HepG2 (cell line): ENCODE data around the gene ARID1A. TPM values are rescaled to one million over a fixed set of nuclear protein-coding genes. Genes with fewer than 3 reads are reported as not detected.

Experiments
- ATAD3A ChIP-seq: sonication (generic); formaldehyde crosslinking; IDR thresholded peaks from 2 replicates; pipeline ENCODE4 v1.4.0; 2020; ENCODE audit warnings: missing genetic modification reagents
- DPF2 ChIP-seq: sonication (generic); formaldehyde crosslinking; IDR thresholded peaks from 2 replicates; pipeline ENCODE4 v1.4.0; 2020; ENCODE audit warnings: mild to moderate bottlenecking, low read depth, missing genetic modification reagents, borderline replicate concordance
- GATA4 ChIP-seq: sonication (generic); IDR thresholded peaks from 2 replicates; pipeline ENCODE4 v1.6.1; 2016; ENCODE audit warnings: antibody characterized with exemption, low read depth, borderline replicate concordance
- HDAC2 ChIP-seq: sonication (generic); formaldehyde crosslinking; IDR thresholded peaks from 2 replicates; pipeline ENCODE4 v1.4.0; 2020; ENCODE audit warnings: missing genetic modification reagents
- HDAC6 ChIP-seq: fragments of 200-600 bp; sonication (generic); IDR thresholded peaks from 2 replicates; pipeline ENCODE4 v1.7.0; 2017; ENCODE audit warnings: mild to moderate bottlenecking, antibody characterized with exemption, low read length, low read depth
- HNF4A ChIP-seq: sonication (generic); formaldehyde crosslinking; IDR thresholded peaks from 2 replicates; pipeline ENCODE4 v1.4.0; 2020; ENCODE audit warnings: missing genetic modification reagents
- HNF4G ChIP-seq, 2 experiments: sonication (generic) in 1 of 2; formaldehyde crosslinking in 1 of 2; IDR thresholded peaks; 2 replicates each; pipeline versions ENCODE4 v1.4.0 to v1.6.1; 2011 to 2020; ENCODE audit warnings: borderline replicate concordance in 2 of 2, low read depth in 2 of 2, mild to moderate bottlenecking in 2 of 2, low read length in 1 of 2, missing genetic modification reagents in 1 of 2, moderate library complexity in 1 of 2
- IRF2 ChIP-seq: IDR thresholded peaks from 2 replicates; pipeline ENCODE4 v1.6.1; 2018; ENCODE audit warnings: missing genetic modification reagents, missing compliant biosample characterization
- MIXL1 ChIP-seq: IDR thresholded peaks from 2 replicates; pipeline ENCODE4 v1.6.1; 2016
- NAIF1 ChIP-seq: sonication (generic); formaldehyde crosslinking; IDR thresholded peaks from 2 replicates; pipeline ENCODE4 v1.5.0; 2020; ENCODE audit warnings: mild to moderate bottlenecking, missing genetic modification reagents, borderline replicate concordance
- PAWR ChIP-seq: sonication (generic); formaldehyde crosslinking; IDR thresholded peaks from 2 replicates; pipeline ENCODE4 v1.4.0; 2020; ENCODE audit warnings: missing genetic modification reagents, mild to moderate bottlenecking, borderline replicate concordance
- SOX13 ChIP-seq, 3 experiments: fragments of 450-650 bp in 1 of 3; sonication (generic) in 1 of 3; formaldehyde crosslinking in 1 of 3; IDR thresholded peaks in 2 of 3; conservative IDR thresholded peaks in 1 of 3; 2 replicates each; pipeline versions ENCODE4 v1.5.0 to v1.6.1; 2016 to 2020; ENCODE audit warnings: antibody characterized with exemption in 1 of 3, mild to moderate bottlenecking in 1 of 3, missing compliant biosample characterization in 1 of 3, missing genetic modification reagents in 1 of 3, moderate library complexity in 1 of 3
- ZFX ChIP-seq: sonication (generic); formaldehyde crosslinking; IDR thresholded peaks from 2 replicates; pipeline ENCODE4 v1.4.0; 2020; ENCODE audit warnings: mild to moderate bottlenecking, low read depth, missing genetic modification reagents, moderate library complexity
- ZFY ChIP-seq: sonication (generic); formaldehyde crosslinking; IDR thresholded peaks from 2 replicates; pipeline ENCODE4 v1.4.0; 2020; ENCODE audit warnings: missing genetic modification reagents
- ZNF484 ChIP-seq: sonication (generic); formaldehyde crosslinking; IDR thresholded peaks from 2 replicates; pipeline ENCODE4 v1.5.1; 2020; ENCODE audit warnings: mild to moderate bottlenecking, low read depth, missing genetic modification reagents, borderline replicate concordance
- ZNF577 ChIP-seq: sonication (generic); formaldehyde crosslinking; IDR thresholded peaks from 2 replicates; pipeline ENCODE4 v1.4.0; 2020; ENCODE audit warnings: mild to moderate bottlenecking, low read depth, missing genetic modification reagents, borderline replicate concordance
- ZNF644 ChIP-seq: IDR thresholded peaks from 2 replicates; pipeline ENCODE4 v1.6.1; 2016; ENCODE audit warnings: low read depth
- ZNF780A ChIP-seq: sonication (generic); formaldehyde crosslinking; IDR thresholded peaks from 2 replicates; pipeline ENCODE4 v1.8.0; 2022; ENCODE audit warnings: mild to moderate bottlenecking, missing genetic modification reagents, moderate library complexity
- polyA plus RNA-seq, 8 experiments: library from polyadenylated mRNA; depleted of rRNA in 3 of 8; stranded (reverse) in 7 of 8; unstranded in 1 of 8; fragments of >200 nt; fragmentation: Illumina TruSeq in 4 of 8; extraction: Trizol in 4 of 8; gene quantifications; 2 replicates each; pipeline versions ENCODE4 v1.2.1 to v1.2.3, GENCODE V29; 2011 to 2016; ENCODE audit warnings: low read depth in 4 of 8, missing spikeins in 1 of 8, mixed read lengths in 1 of 8; ENCODE audit not compliant: insufficient read depth in 1 of 8
- total RNA-seq, 5 experiments: library from RNA; depleted of rRNA; stranded (reverse); fragments of >200 nt; fragmentation: Illumina TruSeq; extraction: Trizol; gene quantifications; 2 replicates each; pipeline ENCODE4 v1.2.3, GENCODE V29; 2016; ENCODE audit warnings: low read depth in 1 of 5
- TF ChIP-seq, protein P1 (sequence below): sonication (generic); formaldehyde crosslinking; IDR thresholded peaks from 2 replicates; pipeline ENCODE4 v1.4.0; 2020; ENCODE audit warnings: missing genetic modification reagents
- TF ChIP-seq, protein P2 (sequence below): sonication (generic); formaldehyde crosslinking; IDR thresholded peaks from 2 replicates; pipeline ENCODE4 v1.4.0; 2020; ENCODE audit warnings: missing genetic modification reagents
- TF ChIP-seq, protein P3 (sequence below): sonication (generic); formaldehyde crosslinking; IDR thresholded peaks from 2 replicates; pipeline ENCODE4 v1.4.0; 2020; ENCODE audit warnings: missing genetic modification reagents
- TF ChIP-seq, protein P4 (sequence below): IDR thresholded peaks from 2 replicates; pipeline ENCODE4 v1.6.1; 2016

The ARID1A gene
- total and polyA plus RNA-seq, 2 of the 13 experiments (the other 11 are each of a cell fraction or from before 2014, with no cell fraction given): 11.9 to 15.9 TPM

DNA sequence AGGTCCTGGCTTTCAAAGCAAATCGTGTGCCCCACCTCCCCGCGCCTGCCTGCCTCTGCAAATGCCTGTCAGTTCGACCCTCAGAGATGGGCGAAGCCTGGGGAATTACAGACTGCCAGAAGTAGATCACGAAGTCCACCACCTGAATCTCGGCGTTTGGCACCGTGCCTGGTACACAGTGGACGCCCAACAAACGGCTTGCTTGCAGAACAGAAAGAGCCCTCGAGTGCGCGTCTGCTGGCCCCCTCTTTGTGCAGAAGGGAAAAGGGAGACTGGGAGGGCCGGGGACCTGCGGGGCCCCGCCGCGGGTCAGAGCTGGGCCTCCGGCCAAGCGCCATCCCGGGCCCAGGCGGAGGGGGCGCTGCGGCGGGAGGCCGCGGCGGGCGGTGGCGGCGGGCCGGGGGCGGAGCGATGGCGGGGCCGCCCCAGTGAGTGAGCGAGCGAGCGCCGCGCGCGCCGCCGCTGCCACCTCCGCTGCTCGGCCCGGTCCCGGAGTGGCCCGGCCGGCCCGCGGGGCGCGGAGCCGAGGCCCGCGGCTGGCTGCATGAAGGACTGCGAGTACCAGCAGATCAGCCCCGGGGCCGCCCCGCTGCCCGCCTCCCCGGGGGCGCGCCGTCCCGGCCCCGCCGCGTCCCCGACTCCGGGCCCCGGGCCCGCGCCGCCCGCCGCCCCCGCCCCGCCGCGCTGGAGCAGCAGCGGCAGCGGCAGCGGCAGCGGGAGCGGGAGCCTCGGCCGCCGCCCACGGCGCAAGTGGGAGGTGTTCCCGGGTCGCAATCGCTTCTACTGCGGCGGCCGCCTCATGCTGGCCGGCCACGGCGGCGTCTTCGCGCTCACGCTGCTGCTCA, 130.7 kb downstream of the ARID1A start, which contains the start of gene ZDHHC18 (continued):
- no peak for TF ChIP-seq HNF4G (IDR thresholded peaks at IDR 0.05; ENCODE audit: borderline replicate concordance, low read depth, low read length)
- no peak for TF ChIP-seq HNF4G (CRISPR knock-in tag; IDR thresholded peaks at IDR 0.05; ENCODE audit: borderline replicate concordance, low read depth)
- TF ChIP-seq HDAC6: no peak
- TF ChIP-seq, protein P1, sequence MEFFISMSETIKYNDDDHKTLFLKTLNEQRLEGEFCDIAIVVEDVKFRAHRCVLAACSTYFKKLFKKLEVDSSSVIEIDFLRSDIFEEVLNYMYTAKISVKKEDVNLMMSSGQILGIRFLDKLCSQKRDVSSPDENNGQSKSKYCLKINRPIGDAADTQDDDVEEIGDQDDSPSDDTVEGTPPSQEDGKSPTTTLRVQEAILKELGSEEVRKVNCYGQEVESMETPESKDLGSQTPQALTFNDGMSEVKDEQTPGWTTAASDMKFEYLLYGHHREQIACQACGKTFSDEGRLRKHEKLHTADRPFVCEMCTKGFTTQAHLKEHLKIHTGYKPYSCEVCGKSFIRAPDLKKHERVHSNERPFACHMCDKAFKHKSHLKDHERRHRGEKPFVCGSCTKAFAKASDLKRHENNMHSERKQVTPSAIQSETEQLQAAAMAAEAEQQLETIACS (CRISPR knock-in tag): peak; percentile 68; the same call in 1 of the 2 replicates
- TF ChIP-seq MIXL1 (CRISPR knock-in tag): no peak
- peak; percentile 84 for TF ChIP-seq ZFX (CRISPR knock-in tag)
- TF ChIP-seq, protein P2, sequence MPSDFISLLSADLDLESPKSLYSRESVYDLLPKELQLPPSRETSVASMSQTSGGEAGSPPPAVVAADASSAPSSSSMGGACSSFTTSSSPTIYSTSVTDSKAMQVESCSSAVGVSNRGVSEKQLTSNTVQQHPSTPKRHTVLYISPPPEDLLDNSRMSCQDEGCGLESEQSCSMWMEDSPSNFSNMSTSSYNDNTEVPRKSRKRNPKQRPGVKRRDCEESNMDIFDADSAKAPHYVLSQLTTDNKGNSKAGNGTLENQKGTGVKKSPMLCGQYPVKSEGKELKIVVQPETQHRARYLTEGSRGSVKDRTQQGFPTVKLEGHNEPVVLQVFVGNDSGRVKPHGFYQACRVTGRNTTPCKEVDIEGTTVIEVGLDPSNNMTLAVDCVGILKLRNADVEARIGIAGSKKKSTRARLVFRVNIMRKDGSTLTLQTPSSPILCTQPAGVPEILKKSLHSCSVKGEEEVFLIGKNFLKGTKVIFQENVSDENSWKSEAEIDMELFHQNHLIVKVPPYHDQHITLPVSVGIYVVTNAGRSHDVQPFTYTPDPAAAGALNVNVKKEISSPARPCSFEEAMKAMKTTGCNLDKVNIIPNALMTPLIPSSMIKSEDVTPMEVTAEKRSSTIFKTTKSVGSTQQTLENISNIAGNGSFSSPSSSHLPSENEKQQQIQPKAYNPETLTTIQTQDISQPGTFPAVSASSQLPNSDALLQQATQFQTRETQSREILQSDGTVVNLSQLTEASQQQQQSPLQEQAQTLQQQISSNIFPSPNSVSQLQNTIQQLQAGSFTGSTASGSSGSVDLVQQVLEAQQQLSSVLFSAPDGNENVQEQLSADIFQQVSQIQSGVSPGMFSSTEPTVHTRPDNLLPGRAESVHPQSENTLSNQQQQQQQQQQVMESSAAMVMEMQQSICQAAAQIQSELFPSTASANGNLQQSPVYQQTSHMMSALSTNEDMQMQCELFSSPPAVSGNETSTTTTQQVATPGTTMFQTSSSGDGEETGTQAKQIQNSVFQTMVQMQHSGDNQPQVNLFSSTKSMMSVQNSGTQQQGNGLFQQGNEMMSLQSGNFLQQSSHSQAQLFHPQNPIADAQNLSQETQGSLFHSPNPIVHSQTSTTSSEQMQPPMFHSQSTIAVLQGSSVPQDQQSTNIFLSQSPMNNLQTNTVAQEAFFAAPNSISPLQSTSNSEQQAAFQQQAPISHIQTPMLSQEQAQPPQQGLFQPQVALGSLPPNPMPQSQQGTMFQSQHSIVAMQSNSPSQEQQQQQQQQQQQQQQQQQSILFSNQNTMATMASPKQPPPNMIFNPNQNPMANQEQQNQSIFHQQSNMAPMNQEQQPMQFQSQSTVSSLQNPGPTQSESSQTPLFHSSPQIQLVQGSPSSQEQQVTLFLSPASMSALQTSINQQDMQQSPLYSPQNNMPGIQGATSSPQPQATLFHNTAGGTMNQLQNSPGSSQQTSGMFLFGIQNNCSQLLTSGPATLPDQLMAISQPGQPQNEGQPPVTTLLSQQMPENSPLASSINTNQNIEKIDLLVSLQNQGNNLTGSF: 0 out of 2 replicates have a peak, but pooled peaks have one; percentile 25
- TF ChIP-seq ZNF780A (CRISPR knock-in tag): no peak
- TF ChIP-seq ZNF577 (CRISPR knock-in tag): no peak
- TF ChIP-seq SOX13 (IDR thresholded peaks at IDR 0.05): no peak
- TF ChIP-seq SOX13 (CRISPR knock-in tag; conservative IDR thresholded peaks at IDR 0.05 in 1 of 2, IDR thresholded peaks at IDR 0.05 in 1 of 2): no peak
- 0 out of 2 replicates have a peak, but pooled peaks have one; percentile 29 for TF ChIP-seq HNF4A (CRISPR knock-in tag)
- TF ChIP-seq, protein P3, sequence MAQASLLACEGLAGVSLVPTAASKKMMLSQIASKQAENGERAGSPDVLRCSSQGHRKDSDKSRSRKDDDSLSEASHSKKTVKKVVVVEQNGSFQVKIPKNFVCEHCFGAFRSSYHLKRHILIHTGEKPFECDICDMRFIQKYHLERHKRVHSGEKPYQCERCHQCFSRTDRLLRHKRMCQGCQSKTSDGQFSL (CRISPR knock-in tag): no peak
- no peak for TF ChIP-seq PAWR (CRISPR knock-in tag)
- no peak for TF ChIP-seq ATAD3A (CRISPR knock-in tag)
- TF ChIP-seq ZFY (CRISPR knock-in tag): peak; percentile 56
- no peak for TF ChIP-seq DPF2 (CRISPR knock-in tag)
- TF ChIP-seq NAIF1 (CRISPR knock-in tag): no peak
- TF ChIP-seq, protein P4, sequence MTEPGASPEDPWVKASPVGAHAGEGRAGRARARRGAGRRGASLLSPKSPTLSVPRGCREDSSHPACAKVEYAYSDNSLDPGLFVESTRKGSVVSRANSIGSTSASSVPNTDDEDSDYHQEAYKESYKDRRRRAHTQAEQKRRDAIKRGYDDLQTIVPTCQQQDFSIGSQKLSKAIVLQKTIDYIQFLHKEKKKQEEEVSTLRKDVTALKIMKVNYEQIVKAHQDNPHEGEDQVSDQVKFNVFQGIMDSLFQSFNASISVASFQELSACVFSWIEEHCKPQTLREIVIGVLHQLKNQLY (CRISPR knock-in tag): no peak
- no peak; the same call in 1 of the 2 replicates for TF ChIP-seq HDAC2 (CRISPR knock-in tag)
- TF ChIP-seq IRF2 (CRISPR knock-in tag): no peak
- no peak for TF ChIP-seq ZNF484
- TF ChIP-seq ZNF644 (CRISPR knock-in tag): no peak
- TF ChIP-seq GATA4: no peak
